ENCODE results near the gene FHL2.

- TF ChIP-seq POLR2A (IDR thresholded peaks at IDR 0.05), result no peak
- no peak for TF ChIP-seq CTCF (IDR thresholded peaks at IDR 0.05)
Observed at GRCh38 chr2:105404736-105405135, 5.9 kb upstream of the FHL2 start.
